ENCODE results near the gene COLGALT1.

DNA sequence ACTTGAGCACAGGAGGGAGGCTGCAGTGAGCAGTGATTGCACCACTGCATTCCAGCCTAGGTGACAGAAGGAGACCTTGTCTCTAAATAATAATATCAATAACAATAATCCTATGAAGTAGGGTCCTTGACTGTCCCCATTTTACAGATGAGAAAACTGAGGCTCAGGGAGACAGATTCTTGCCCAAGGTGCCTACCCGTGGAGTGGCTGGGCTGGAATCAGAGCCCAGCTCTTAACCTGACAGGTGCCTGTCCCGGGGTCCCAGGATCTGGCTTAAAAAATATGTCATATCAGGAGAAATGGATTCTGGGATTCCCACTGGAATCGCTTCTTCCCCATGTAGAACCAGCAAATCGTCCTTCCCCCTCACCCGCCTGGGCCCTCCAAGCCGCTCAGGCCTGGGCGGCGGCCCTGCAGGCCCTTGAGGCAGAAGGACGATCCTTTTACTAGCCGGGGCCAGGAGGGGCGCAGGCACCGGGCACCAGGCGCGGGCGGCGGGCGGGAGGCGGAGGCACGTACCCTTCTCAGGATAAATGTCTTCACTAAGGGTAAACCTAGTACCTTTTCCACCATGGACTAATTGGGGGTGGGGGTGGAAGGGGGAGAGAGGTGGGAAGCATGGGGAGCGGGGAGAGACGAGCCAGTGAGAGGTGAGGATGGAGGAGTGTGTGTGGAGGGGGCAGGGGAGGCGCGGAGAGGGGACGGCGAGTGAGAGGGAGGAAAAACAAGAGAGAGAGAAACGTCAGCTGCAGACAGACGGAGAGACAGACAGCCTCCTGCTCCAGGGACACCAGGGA is 60.6 kb downstream of the COLGALT1 start:
- no peak for TF ChIP-seq CTCF (IDR thresholded peaks at IDR 0.05 in 2 of 3, conservative IDR thresholded peaks at IDR 0.05 in 1 of 3; ENCODE audit: borderline replicate concordance in 1 of 3, insufficient read depth in 1 of 3, low read depth in 2 of 3, low read length in 2 of 3)
- no peak for TF ChIP-seq CEBPB (IDR thresholded peaks at IDR 0.05; ENCODE audit: low read depth)
- TF ChIP-seq EZH2 (IDR thresholded peaks at IDR 0.05): no peak
- no peak for TF ChIP-seq POLR2A (IDR thresholded peaks at IDR 0.05; ENCODE audit: borderline replicate concordance, extremely low read depth, insufficient read depth, insufficient read length)

All from HCT116 (cell line).